Measurements from ENCODE around the gene CPLX3.

Gene CPLX3

GRCh38 chr15:74827614-74828013 lies 1.2 kb downstream of the CPLX3 start:
- no peak for DNase-seq (ENCODE audit: low read depth, low spot score)

DNA sequence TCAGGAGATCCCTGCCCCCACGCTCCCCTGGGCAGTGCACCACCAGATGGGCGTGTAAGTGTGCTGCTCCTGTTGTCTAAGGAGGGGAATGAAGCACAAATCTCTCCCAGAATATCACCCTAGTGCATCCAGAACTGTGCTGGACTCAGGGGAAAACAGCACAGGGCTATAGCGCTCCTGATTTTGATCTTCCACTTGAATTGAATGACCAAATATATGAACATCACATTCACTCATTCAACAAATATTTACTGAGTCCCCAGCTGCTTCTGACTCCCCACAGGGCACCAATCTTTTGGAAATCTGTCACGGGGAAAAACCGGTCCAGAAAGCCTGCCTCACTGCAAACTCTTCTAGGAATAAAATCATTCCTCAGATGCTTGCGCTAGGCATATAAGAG lies 2.4 kb downstream of the CPLX3 start:
- no peak for DNase-seq (ENCODE audit: low read depth, low spot score)

DNA sequence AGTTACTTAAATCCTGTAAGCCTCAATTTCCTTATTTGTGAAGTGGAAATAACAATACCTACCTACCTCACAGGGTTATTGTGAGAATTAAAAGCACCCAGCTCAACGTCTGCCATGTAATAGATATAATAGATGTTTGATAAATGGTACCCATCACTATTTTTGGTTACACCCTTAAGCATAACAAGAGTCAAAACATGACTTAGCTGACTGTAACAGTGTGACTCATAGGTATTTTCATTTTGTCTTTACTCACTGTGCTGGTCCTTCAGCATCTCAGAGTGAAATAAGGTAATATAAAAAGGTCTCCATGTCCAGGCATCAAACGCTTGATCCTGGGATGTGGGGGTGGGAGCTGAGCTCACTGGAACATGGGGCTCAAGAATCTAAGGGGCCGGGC lies 3.1 kb downstream of the CPLX3 start:
- DNase-seq (ENCODE audit: low read depth, low spot score) = no peak

DNA sequence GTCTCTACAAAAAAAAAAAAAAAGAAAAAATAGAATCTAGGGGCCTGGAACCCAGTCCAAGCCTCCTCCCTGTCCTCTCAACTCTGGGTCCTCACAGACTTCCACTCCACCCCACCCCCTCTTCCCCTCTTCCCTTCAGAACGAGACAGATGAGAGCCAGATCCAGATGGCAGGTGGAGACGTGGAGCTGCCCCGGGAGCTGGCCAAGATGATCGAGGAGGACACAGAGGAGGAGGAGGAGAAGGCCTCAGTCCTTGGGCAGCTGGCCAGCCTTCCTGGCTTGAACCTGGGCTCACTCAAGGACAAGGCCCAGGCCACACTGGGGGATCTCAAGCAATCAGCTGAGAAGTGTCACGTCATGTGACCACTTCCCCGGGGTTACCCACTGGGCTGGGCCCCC lies 3.6 kb downstream of the CPLX3 start:
- no peak for DNase-seq (ENCODE audit: low read depth, low spot score)

DNA sequence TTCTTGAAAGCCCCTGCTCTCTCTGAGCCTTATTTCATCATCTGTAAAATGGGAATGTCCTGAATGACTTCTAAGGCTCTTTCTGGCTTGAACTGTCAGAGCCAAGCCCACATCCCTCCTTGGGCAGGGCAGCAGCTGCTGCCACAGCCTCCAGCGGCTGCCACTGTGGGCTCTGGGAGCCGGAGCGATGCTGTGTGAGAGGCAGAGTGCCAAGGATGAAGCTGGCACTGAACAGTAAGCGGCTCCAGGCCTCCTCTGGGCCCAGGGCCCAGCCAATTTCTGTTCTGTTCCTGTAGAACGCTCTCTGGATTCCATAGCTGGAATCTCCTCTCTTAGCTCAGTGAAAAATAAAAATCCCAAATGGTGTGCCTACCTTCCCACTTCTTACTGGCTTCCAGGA lies 4.4 kb downstream of the CPLX3 start:
- no peak for DNase-seq (ENCODE audit: low read depth, low spot score)

- DNase-seq (ENCODE audit: low read depth, low spot score) = no peak
Observed at GRCh38 chr15:74831813-74832495, 5.5 kb downstream of the CPLX3 start.

DNA sequence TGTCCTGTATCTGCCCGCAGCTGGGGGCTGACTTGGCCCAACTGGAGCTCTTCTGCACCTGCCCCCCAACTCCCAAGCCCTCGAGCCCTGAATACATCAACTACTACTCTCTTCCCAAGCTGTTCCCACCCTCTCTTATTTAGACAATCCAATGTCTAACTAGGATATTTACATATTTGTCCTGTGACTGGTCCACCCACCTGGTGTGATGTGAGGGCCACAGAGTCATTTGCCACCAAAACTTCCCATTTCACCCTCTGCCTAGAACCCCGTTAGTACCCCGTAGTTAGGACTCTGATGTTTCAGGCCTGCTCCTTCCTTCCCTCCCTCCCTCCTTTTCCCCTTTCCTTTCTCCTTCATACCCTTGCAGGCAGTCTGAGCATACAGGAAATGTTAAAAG lies 6.4 kb downstream of the CPLX3 start:
- DNase-seq (ENCODE audit: low read depth, low spot score) = no peak

DNA sequence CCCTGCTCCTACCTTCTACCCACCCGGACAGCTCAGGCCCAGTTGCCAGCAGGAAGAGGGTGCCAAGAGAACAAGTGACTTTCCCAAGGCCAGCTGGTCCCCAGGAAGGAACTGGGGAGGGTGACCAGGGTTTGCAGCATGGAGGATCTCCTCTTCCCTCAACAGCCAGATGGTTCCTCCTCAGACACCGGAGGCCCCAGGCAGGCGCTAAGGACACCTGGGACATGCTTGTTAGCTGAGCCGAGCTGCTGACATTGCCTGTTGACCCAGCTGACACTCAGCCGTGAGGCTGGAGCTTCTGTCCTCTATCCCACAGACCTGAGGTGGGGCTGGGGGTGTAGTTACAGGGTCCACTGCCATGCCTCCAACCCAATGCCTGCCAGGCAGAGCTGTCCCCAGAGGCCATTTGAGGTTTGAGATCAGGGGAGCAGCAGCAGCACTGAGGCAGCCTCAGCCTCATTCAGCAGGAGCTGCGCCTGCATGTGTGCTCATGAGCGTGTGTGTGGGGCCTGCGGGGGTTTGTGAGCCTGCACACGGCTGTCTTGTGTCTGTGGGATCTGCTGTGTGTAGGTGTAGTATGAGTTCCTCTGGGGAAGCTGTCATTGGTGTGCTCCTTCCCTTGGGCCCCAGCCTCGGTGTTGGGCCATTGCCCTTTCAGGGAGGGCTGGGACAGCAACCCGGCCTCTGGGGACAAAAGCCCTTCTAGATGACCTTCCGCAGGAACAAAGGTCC lies 7.1 kb downstream of the CPLX3 start:
- DNase-seq (ENCODE audit: low read depth, low spot score) = no peak

DNA sequence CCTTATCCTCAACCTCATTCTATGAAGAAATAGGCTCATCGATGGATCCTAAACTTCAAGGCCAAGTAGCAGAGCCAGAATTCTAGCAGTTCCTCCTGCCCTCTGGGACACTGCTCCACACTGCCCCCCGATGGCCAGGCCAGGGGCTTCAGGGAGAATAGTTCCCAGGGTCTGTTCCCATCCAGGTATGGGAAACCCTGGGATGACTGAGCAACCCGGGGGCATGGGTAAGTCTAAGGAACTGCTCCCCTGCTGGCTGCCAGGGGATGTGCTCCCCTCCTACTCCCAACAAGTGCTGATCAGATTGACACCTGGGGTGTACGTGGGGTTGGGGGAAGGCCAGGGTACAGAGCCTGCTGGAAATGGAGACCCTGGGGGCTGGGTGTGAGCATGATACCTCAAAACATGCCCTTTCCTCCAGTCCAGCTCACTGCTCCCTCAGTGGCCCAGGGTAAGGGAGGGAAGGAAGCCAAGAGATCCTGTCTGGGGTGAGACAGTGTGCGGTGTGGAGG lies 8.9 kb downstream of the CPLX3 start:
- no peak for DNase-seq (ENCODE audit: low read depth, low spot score)

DNA sequence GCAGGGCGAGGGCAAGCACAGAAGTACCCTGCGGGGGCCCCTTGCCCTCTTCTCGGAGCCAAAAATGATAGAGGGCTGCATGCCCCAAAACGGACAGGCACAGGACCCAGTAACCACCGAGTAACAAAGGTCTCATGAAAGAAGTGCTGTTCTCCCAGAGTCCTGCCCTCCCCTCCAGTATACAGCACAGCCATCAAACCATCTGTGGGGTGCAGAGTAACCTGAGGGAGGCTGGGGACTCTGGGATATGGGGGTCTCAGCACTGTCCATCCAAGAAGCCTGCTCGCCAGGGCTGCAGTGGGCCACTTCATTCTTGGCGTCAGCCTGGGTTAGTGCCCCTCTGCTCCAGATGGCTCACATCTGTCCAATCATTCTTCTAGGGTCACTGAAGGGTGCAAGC lies 10.4 kb downstream of the CPLX3 start:
- DNase-seq (ENCODE audit: low read depth, low spot score) = no peak

GRCh38 chr15:74837482-74838136 lies 11.2 kb downstream of the CPLX3 start:
- DNase-seq (ENCODE audit: low read depth, low spot score) = no peak

- DNase-seq (ENCODE audit: low read depth, low spot score) = no peak
Observed at GRCh38 chr15:74838137-74838516, 11.7 kb downstream of the CPLX3 start.

DNA sequence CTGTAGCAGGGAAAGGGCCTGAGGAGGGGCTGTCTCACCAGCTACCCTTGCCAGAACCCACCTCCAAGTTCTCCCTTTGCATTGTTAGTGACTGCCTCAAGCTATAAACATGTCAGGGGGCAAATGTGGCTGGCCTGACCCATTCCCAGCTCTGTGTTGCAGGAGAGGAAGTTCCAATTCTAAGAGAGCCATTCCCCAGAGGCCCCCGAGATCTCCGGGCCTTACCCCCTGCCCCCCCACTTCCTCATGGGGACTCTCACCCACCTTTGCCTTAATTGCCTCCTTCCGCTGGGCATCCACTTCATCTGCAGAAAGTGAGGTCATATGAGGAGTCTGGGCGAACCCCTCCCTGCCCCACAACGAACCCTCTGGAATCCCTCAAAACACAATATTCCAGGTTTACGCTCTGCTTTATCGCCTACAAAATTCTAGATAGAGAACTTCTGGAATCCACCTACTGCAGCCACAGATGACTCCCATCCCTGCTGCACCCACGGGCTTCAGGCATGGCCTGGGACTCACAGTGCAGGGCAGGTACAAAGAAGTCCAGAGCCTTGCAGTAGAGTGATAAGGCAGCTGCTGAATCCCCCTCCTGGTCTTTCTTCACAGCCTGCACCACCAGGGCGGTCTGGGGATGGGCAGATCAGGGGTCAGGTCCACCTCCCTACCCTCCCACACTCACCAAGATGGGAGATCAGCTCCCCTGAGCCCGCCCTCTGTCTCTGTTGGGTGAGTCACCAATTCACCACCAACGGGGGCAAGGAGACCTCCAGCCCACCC lies 12.5 kb downstream of the CPLX3 start:
- DNase-seq (ENCODE audit: low read depth, low spot score) = no peak

- DNase-seq (ENCODE audit: low read depth, low spot score) = no peak
Observed at GRCh38 chr15:74839526-74840395, 13.3 kb downstream of the CPLX3 start.

GRCh38 chr15:74840851-74841775 lies 14.7 kb downstream of the CPLX3 start:
- DNase-seq (ENCODE audit: low read depth, low spot score) = no peak

GRCh38 chr15:74841891-74842373 lies 15.5 kb downstream of the CPLX3 start:
- DNase-seq (ENCODE audit: low read depth, low spot score) = no peak

- peak; percentile 40 for DNase-seq (ENCODE audit: low read depth, low spot score)
Observed at GRCh38 chr15:74842581-74843444, 16.4 kb downstream of the CPLX3 start, which contains the start of gene ULK3. Gene ULK3 (minus strand): TSS chr15:74843156. CDS start chr15:74843105, 51 bp downstream.

DNA sequence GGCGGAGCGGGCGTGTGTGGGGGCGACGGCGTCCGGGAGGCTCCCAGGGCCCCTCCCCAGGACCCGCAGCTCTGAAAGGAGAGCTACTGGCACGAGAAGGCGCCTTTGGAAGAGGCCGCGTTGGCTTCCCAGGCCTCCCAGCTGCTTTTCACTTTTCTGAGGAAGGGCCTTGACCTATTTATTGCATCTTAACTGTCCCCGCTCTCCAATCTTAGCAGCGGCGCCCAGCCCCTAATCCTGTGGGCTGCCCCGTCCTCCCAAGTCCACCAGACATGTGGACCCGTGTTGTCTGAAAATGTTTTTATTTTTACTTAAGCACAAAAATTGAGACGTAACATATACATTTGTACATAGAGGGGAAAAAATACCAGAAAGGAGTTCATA lies 17.0 kb downstream of the CPLX3 start:
- no peak for DNase-seq (ENCODE audit: low read depth, low spot score)

DNA sequence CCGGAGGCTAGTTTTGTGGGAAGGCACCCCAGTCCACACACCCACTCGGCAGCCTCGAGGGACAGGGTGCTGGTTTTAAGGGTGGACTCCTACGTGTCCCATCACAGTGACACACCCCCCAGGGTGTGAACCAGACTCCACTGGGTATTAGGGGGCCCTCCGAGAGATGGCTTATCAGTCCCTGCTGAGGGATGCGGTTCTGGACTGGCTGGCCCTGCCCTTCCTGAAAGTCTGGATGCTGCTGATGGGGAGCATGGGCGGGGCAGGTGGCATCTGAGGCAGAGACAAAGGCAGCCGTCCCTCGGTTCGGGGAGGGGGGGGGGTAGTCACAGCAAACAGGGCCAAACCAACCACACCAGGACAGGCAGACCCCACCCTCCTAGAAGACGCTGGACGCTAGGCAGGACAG lies 17.5 kb downstream of the CPLX3 start:
- no peak for DNase-seq (ENCODE audit: low read depth, low spot score)
